ENCODE measurements around the gene TMEM131. TPM values are rescaled to one million over a fixed set of nuclear protein-coding genes. Genes with fewer than 3 reads are reported as not detected.

Gene TMEM131
- total RNA-seq, 1 donor from 2014 or later = 41.3 TPM

DNA sequence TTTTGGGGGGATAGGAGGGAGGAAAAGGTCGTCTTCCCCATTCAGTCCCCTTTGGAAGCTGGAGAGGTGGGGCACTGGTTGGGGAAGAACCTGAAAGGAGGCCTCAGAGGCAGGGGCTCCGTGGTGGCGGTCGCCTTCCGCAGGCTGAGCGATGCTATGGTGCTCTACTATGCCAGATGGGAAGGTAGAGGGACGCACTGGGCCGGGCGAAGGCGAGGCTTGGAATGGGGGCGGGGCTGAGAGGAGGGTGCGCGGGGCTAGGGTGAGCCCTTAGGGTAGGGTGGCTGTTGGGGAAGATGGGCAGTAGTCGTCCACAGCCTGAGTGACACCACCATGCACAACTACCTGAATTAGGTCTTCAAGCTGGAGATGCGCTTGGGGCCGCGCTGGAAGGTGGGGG lies 271.2 kb downstream of the TMEM131 start:
- H3K9me3 Mint-ChIP-seq = no peaks in the 10 kb centered on the region
- H3K27me3 Mint-ChIP-seq = no peaks in the 10 kb centered on the region
- H3K4me3 Mint-ChIP-seq = no peak overlapping the region
- DNase-seq (ENCODE audit: extremely low spot score, unreplicated experiment) = no peak
- H3K4me1 Mint-ChIP-seq (ENCODE audit: unreplicated experiment) = peaks cover 21% of the 10 kb centered on the region
- TF ChIP-seq, protein P1, sequence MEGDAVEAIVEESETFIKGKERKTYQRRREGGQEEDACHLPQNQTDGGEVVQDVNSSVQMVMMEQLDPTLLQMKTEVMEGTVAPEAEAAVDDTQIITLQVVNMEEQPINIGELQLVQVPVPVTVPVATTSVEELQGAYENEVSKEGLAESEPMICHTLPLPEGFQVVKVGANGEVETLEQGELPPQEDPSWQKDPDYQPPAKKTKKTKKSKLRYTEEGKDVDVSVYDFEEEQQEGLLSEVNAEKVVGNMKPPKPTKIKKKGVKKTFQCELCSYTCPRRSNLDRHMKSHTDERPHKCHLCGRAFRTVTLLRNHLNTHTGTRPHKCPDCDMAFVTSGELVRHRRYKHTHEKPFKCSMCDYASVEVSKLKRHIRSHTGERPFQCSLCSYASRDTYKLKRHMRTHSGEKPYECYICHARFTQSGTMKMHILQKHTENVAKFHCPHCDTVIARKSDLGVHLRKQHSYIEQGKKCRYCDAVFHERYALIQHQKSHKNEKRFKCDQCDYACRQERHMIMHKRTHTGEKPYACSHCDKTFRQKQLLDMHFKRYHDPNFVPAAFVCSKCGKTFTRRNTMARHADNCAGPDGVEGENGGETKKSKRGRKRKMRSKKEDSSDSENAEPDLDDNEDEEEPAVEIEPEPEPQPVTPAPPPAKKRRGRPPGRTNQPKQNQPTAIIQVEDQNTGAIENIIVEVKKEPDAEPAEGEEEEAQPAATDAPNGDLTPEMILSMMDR (conservative IDR thresholded peaks at IDR 0.05) = no peak
- no peak overlapping the region for H3K27ac Mint-ChIP-seq
- H3K36me3 Mint-ChIP-seq = no peaks in the 10 kb centered on the region

- no peak for DNase-seq (ENCODE audit: extremely low spot score, unreplicated experiment)
- TF ChIP-seq, protein P1 (conservative IDR thresholded peaks at IDR 0.05) = no peak
These were observed 271.7 kb downstream of the TMEM131 start for GRCh38 chr2:97724073-97724410.

DNA sequence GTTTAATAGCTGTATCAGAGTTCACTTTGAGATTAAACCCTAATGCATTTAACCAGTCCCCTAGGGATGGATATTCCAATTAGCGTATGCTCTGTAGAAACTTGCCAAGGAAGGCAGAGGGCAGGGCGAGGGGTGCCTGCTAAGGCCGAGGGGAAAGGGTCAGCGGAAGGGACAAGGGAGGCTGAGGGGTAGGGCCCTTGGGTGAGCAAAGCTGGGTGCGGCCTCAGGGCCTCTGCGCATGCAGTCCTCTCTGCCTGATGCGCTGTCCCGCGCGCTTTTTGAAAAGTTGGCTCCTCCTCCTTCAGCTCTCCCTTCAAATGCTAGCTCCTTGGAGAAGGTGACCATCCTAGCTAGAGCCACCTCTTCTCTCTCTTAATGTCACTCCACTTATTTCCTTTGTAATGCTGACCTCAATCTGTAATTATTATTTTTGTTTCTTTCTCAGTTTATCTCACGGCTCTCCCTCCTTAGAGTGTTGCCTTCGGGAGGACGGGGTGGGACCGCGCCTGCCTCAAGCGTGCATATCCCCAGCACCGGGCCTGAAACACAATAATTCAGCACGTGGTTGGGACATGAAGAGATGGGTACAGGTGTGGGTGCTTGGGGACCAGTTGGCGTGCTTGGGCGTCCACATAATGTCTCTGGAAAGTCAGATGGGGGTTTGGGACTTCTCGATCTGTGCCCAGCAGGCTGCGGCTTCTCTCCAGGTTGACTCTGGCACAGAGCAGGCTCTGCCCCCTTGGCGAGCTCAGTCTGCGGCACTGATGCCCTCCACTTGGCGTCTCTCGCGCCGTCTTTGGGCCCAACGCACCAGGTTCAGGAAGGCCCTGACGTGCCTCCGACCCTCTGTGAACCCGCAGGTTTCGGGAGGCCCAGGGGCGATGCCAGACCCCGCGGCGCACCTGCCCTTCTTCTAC lies 272.3 kb downstream of the TMEM131 start:
- H3K36me3 Mint-ChIP-seq = no peaks in the 10 kb centered on the region
- H3K27me3 Mint-ChIP-seq = no peaks in the 10 kb centered on the region
- no peak overlapping the region for H3K27ac Mint-ChIP-seq
- no peak for DNase-seq (ENCODE audit: extremely low spot score, unreplicated experiment)
- no peaks in the 10 kb centered on the region for H3K9me3 Mint-ChIP-seq
- no peak overlapping the region for H3K4me3 Mint-ChIP-seq
- TF ChIP-seq, protein P1 (conservative IDR thresholded peaks at IDR 0.05) = no peak
- peaks cover 20% of the 10 kb centered on the region for H3K4me1 Mint-ChIP-seq (ENCODE audit: unreplicated experiment)

More at GRCh38 chr2:97724073-97724410, 271.7 kb downstream of the TMEM131 start:
- peaks cover 21% of the 10 kb centered on the region for H3K4me1 Mint-ChIP-seq (ENCODE audit: unreplicated experiment)
- H3K9me3 Mint-ChIP-seq = no peaks in the 10 kb centered on the region
- H3K27me3 Mint-ChIP-seq = no peaks in the 10 kb centered on the region
- no peak overlapping the region for H3K27ac Mint-ChIP-seq
- H3K36me3 Mint-ChIP-seq = no peaks in the 10 kb centered on the region
- no peak overlapping the region for H3K4me3 Mint-ChIP-seq

DNA sequence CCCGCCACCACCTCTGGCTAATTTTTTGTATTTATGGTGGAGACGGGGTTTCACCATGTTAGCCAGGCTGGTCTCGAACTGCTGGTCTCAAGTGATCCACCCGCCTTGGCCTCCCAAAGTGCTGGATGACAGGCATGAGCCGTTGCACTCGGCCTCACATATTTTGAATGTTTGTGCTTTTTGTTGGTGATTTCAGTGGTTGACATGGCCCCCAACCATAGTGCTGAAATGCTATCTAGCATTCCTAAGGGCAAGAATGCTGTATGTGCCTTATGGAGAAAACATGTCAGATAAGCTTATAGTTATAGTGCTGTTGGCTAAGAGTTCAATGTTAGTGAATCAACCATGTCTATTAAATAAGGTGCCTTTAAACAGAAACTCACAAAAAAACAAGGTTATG lies 273.5 kb downstream of the TMEM131 start:
- TF ChIP-seq, protein P1 (conservative IDR thresholded peaks at IDR 0.05) = no peak
- H3K27ac Mint-ChIP-seq = no peak overlapping the region
- no peak for DNase-seq (ENCODE audit: extremely low spot score, unreplicated experiment)

DNA sequence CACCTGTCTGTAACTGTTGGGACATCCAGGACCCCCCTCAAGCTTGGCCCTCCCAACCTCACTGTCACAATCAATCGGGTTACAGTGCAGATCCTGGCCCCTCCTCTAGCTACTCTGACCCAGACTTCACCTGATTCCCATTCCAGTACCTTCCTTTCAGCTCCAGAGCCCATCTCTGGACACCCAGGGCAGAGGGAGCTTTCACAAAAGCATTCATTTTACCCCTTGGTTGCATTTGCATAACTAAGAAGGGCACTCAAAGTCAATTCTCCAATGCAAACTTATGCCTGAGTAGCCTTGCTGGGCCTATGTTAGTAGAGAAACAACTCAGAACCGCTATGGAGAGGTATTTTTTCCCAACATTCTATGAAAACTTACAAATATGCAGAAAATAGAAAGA lies 275.0 kb downstream of the TMEM131 start:
- Mint-ChIP-seq H3K9me3 (no peaks in the 10 kb centered on the region), H3K4me1 (ENCODE audit: unreplicated experiment) (peaks cover 19% of the 10 kb centered on the region), H3K36me3 (no peaks in the 10 kb centered on the region), H3K27me3 (no peaks in the 10 kb centered on the region), H3K27ac (no peak overlapping the region), H3K4me3 (no peak overlapping the region)
- no peak for DNase-seq (ENCODE audit: extremely low spot score, unreplicated experiment)
- TF ChIP-seq, protein P1 (conservative IDR thresholded peaks at IDR 0.05) = no peak

More for the DNA sequence above, 273.5 kb downstream of the TMEM131 start:
- H3K27me3 Mint-ChIP-seq = no peaks in the 10 kb centered on the region
- peaks cover 20% of the 10 kb centered on the region for H3K4me1 Mint-ChIP-seq (ENCODE audit: unreplicated experiment)
- no peaks in the 10 kb centered on the region for H3K36me3 Mint-ChIP-seq
- no peak overlapping the region for H3K4me3 Mint-ChIP-seq
- no peaks in the 10 kb centered on the region for H3K9me3 Mint-ChIP-seq

Data from type B pancreatic cell (in vitro differentiated cells).